Suprapubic skin (tissue), 4 donors: Measurements from ENCODE around the gene GATA1. TPM values are rescaled to one million over a fixed set of nuclear protein-coding genes. Genes with fewer than 3 reads are reported as not detected.

ENCODE experiments used
- DNase-seq, 2 donors: peaks; one replicate each; pipeline ENCODE4 v3.0.0-alpha.2; 2019; ENCODE audit warnings: low spot score in 2 of 2
- H3K27ac ChIP-seq: fragments of 200-600 bp; sonication (generic); one replicate; pipeline ENCODE4 v1.5.1; 2019
- H3K27me3 ChIP-seq: fragments of 200-600 bp; sonication (generic); one replicate; pipeline ENCODE4 v1.5.1; 2019
- H3K36me3 ChIP-seq: fragments of 200-600 bp; sonication (generic); one replicate; pipeline ENCODE4 v1.5.1; 2019
- H3K4me1 ChIP-seq: fragments of 200-600 bp; sonication (generic); one replicate; pipeline ENCODE4 v1.5.1; 2019
- H3K4me3 ChIP-seq: fragments of 200-600 bp; sonication (generic); one replicate; pipeline ENCODE4 v1.5.1; 2019; ENCODE audit warnings: mild to moderate bottlenecking
- H3K9me3 ChIP-seq: fragments of 200-600 bp; sonication (generic); one replicate; pipeline ENCODE4 v1.5.1; 2019
- EP300 ChIP-seq: sonication (generic); formaldehyde crosslinking; IDR thresholded peaks from one replicate; pipeline ENCODE4 v1.6.1; 2017; ENCODE audit warnings: antibody characterized with exemption
- POLR2A ChIP-seq, 2 donors: fragments of 450-650 bp; IDR thresholded peaks; one replicate each; pipeline ENCODE4 v1.6.1; 2017; ENCODE audit warnings: antibody characterized with exemption in 2 of 2, mild to moderate bottlenecking in 2 of 2, moderate library complexity in 2 of 2
- POLR2AphosphoS5 ChIP-seq, 3 donors: sonication (generic); formaldehyde crosslinking; IDR thresholded peaks; one replicate each; pipeline ENCODE4 v1.6.1; 2017; ENCODE audit warnings: antibody characterized with exemption in 3 of 3
- WGBS: methylation state at CpG from one replicate; pipeline ENCODE4 v1.1.5; 2018; 5-methylcytosine and 5-hydroxymethylcytosine counted together
- total RNA-seq, 4 donors: library from RNA; depleted of rRNA; stranded (reverse); fragments of >200 nt; gene quantifications; one replicate each; pipeline ENCODE4 v1.1.0, GENCODE V29; 2016
- TF ChIP-seq, protein P1 (sequence below), 2 donors: fragments of 200-600 bp in 1 of 2; fragments of 450-650 bp in 1 of 2; sonication (generic) in 1 of 2; IDR thresholded peaks; one replicate each; pipeline ENCODE4 v1.5.1; 2016 to 2019; ENCODE audit warnings: antibody characterized with exemption in 2 of 2, mild to moderate bottlenecking in 1 of 2, moderate library complexity in 1 of 2

Gene GATA1
- total RNA-seq, 4 donors from 2014 or later: not detected

DNA sequence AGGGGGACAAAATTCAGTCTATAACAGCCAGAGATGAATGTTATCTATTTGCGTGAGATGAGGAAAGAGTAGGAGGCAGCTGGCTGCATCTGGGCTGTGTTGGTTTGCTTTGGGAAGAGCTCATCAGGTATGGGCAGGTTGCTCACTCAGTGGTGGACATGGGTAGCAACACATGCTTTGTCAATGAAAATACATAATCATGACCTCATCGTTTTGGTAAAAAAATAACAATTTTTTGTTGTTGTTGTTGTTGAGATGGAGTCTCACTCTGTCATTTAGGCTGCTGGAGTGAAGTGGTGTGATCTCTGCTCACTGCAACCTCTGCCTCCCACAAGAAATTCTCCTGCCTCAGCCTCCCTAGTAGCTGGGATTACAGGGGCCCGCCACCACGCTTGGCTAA, 41.2 kb upstream of the GATA1 start:
- Histone ChIP-seq H3K4me3 (no peak overlapping the region), H3K4me1 (no peaks in the 10 kb centered on the region), H3K9me3 (no peaks in the 10 kb centered on the region), H3K36me3 (no peaks in the 10 kb centered on the region), H3K27me3 (no peaks in the 10 kb centered on the region), H3K27ac (no peak overlapping the region)
- TF ChIP-seq POLR2A (IDR thresholded peaks at IDR 0.05): no peak
- TF ChIP-seq, protein P1, sequence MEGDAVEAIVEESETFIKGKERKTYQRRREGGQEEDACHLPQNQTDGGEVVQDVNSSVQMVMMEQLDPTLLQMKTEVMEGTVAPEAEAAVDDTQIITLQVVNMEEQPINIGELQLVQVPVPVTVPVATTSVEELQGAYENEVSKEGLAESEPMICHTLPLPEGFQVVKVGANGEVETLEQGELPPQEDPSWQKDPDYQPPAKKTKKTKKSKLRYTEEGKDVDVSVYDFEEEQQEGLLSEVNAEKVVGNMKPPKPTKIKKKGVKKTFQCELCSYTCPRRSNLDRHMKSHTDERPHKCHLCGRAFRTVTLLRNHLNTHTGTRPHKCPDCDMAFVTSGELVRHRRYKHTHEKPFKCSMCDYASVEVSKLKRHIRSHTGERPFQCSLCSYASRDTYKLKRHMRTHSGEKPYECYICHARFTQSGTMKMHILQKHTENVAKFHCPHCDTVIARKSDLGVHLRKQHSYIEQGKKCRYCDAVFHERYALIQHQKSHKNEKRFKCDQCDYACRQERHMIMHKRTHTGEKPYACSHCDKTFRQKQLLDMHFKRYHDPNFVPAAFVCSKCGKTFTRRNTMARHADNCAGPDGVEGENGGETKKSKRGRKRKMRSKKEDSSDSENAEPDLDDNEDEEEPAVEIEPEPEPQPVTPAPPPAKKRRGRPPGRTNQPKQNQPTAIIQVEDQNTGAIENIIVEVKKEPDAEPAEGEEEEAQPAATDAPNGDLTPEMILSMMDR (IDR thresholded peaks at IDR 0.05): no peak
- TF ChIP-seq POLR2AphosphoS5 (IDR thresholded peaks at IDR 0.05): no peak
- TF ChIP-seq EP300: no peak
- no peak for DNase-seq
- 89% methylated on average over 4 of the region's 4 CpGs for WGBS

DNA sequence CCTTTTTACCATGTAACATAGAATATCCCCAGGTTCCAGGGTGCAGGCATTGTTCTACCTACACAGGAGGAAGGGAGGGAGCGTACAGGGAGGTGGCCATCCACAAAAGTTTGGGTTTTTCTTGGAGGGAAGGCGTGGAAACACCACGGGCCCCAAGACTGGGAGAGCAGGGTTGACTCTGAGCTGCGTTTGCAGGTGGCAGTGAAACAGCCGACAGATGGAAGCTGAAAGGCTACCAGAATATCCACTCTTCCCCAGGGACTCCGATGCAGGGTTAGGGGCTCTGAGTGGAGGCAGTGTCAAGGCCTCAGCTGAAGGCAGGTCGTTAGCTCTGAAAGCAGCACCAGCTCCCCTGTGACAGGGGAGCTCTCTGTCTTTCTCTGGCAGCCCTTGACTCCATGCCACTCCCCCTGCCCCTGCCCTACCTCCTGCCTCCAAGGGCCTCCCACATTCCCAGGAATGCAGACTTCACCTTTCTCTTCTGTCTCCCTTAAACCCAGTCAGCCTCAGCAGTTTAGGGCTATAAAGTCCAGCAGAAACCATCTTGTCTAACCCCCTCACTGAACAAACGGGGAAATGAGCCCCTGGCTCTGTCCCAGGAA, 38.9 kb upstream of the GATA1 start:
- H3K27ac ChIP-seq: no peak overlapping the region
- no peak overlapping the region for H3K4me3 ChIP-seq
- H3K27me3 ChIP-seq: no peaks in the 10 kb centered on the region
- H3K4me1 ChIP-seq: no peaks in the 10 kb centered on the region
- H3K36me3 ChIP-seq: no peaks in the 10 kb centered on the region
- no peak for TF ChIP-seq POLR2A (IDR thresholded peaks at IDR 0.05)
- TF ChIP-seq EP300: no peak
- TF ChIP-seq POLR2AphosphoS5 (IDR thresholded peaks at IDR 0.05): no peak
- TF ChIP-seq, protein P1 (IDR thresholded peaks at IDR 0.05): no peak
- DNase-seq: no peak
- H3K9me3 ChIP-seq: no peaks in the 10 kb centered on the region
- WGBS: 68% methylated on average over 8 of the region's 8 CpGs

DNA sequence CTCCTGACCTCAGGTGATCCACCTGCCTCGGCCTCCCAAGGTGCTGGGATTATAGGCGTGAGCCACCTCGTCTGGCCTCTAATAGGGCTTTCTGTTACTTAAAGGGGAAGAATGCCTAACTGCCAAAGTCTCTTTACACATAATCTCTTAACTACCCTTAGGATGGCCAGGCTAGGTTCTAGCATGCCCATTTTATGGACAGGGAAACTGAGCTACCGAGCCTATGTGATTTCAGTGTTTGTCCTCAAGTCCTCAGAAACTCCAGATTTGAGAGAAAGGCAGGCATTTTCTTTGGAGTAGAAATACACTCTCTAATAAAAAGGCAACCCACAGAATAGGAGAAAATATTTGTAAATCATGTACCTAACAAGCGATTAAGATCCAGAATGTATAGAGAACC, 37.2 kb upstream of the GATA1 start:
- no peaks in the 10 kb centered on the region for H3K4me1 ChIP-seq
- H3K9me3 ChIP-seq: no peaks in the 10 kb centered on the region
- no peaks in the 10 kb centered on the region for H3K27me3 ChIP-seq
- TF ChIP-seq EP300 (no peak), POLR2A (IDR thresholded peaks at IDR 0.05) (no peak), POLR2AphosphoS5 (IDR thresholded peaks at IDR 0.05) (no peak)
- TF ChIP-seq, protein P1 (IDR thresholded peaks at IDR 0.05): no peak
- H3K4me3 ChIP-seq: no peak overlapping the region
- no peaks in the 10 kb centered on the region for H3K36me3 ChIP-seq
- no peak for DNase-seq
- H3K27ac ChIP-seq: no peak overlapping the region
- WGBS: 89% methylated on average over 5 of the region's 5 CpGs

DNA sequence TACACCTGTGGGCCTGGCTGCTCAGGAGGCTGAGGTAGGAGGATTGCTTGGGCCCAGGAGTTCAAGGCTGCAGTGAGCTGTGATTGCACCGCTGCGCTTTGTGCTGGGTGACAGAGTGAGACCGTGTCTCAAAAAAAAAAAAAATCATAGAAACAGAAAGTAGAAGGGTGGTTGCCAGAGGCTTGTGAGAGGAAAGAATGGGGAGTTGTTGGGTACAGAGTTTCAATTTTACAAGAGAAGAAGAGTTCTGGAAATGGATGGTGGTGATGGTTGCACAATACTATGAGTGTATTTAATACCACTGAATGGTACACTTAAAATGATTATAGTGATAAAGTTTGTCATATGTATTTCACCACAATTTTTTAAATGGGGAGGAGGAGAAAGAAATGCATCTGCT, 35.0 kb upstream of the GATA1 start:
- WGBS: 81% methylated on average over 3 of the region's 3 CpGs
- Histone ChIP-seq H3K36me3 (no peaks in the 10 kb centered on the region), H3K27ac (no peak overlapping the region), H3K9me3 (no peaks in the 10 kb centered on the region), H3K4me3 (no peak overlapping the region), H3K4me1 (no peaks in the 10 kb centered on the region), H3K27me3 (no peaks in the 10 kb centered on the region)
- no peak for TF ChIP-seq EP300
- TF ChIP-seq POLR2A (IDR thresholded peaks at IDR 0.05): no peak
- TF ChIP-seq POLR2AphosphoS5 (IDR thresholded peaks at IDR 0.05): no peak
- TF ChIP-seq, protein P1 (IDR thresholded peaks at IDR 0.05): no peak
- no peak for DNase-seq

DNA sequence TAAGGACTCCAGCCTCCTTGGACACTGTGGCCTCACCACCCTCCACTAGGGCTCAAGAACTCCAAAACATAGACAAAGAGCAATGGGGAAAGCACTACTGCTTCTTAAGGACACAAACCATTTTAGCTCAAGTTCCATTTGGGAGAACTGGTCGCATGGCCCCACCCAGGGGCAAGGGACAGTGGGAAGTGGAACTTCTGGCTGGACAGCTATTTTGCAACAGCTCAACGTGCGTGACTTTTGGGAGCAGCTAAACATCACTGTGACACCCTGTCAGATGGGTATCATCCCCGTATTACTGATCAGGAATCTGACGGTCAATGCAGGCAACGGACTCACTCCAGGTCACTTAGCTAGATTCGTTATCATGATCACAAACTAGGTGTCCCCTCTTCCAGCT, 33.9 kb upstream of the GATA1 start:
- Histone ChIP-seq H3K4me3 (no peak overlapping the region), H3K36me3 (no peaks in the 10 kb centered on the region), H3K4me1 (no peaks in the 10 kb centered on the region), H3K27me3 (no peaks in the 10 kb centered on the region), H3K27ac (no peak overlapping the region), H3K9me3 (no peaks in the 10 kb centered on the region)
- DNase-seq: no peak
- TF ChIP-seq EP300 (no peak), POLR2AphosphoS5 (IDR thresholded peaks at IDR 0.05) (no peak), POLR2A (IDR thresholded peaks at IDR 0.05) (no peak)
- TF ChIP-seq, protein P1 (IDR thresholded peaks at IDR 0.05): no peak
- 75% methylated on average over 7 of the region's 7 CpGs for WGBS
